ENCODE results near the gene COL28A1.

COL28A1 gene

DNA sequence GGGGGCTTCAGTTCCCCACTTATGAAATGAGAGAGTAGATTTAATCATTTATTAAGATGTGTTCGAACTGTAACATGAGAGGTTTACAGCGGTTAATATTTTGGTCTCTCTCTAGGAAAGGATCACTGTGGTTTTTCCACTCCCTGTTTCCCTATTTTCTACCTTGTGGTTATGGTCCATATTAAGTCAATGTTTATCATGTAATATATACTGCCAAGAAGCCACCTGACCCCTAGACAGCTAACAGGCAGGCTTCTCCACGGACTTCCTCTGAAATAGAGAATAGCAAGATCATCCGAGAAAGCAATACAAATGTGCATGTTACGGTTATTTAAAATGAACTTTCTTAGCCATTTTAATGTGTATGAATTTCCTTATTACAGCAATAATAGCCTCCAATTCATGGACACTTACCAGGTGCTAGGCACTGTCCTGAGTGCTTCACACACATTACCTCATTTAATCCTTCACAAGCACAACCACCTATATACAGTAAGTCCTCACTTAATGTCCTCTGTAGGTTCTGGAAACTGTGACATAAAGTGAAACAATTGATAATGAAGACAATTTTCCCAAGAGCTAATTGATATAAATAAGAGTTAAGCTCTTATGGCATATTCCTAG lies 835 bp upstream of the COL28A1 start:
- no peak overlapping the region for H3K4me3 ChIP-seq (replicated peaks in 1 of 2; ENCODE audit: low read depth in 2 of 2, low read length in 2 of 2)
- TF ChIP-seq CTCF (IDR thresholded peaks at IDR 0.05; ENCODE audit: low read depth, low read length) = no peak
- DNase-seq (ENCODE audit: low read depth in 2 of 2) = no peak

DNA sequence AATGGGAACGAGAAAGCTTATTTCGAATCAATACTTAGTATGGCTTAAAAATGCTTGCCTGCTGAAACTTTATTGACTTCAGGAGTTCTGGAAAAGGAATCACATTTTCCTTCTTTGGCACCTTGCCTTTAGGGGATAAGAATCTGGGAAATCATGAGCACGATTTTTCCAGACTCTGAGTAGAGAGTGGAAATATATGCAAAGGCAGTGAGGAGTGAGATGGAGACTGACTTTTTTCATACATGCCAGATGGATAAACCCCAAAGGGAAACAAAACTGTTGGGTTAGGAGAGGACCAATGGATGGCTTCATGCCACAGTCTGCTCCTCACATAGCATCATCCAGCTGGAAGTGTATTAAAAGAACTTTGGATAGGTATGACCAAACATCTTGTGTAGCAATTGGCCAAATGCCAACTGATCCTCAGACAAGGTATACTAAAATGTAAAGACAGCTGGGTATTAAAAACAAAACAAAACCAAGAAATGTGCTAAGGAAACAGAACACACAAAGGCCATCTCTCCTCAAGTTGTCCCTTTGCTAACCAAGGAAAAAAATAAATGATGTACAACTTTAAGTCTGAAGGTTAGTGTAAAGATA lies 1.7 kb downstream of the COL28A1 start:
- no peak for TF ChIP-seq CTCF (IDR thresholded peaks at IDR 0.05; ENCODE audit: low read depth, low read length)
- H3K4me3 ChIP-seq (replicated peaks in 1 of 2; ENCODE audit: low read depth in 2 of 2, low read length in 2 of 2) = no peak overlapping the region
- DNase-seq (ENCODE audit: low read depth in 2 of 2) = no peak

DNA sequence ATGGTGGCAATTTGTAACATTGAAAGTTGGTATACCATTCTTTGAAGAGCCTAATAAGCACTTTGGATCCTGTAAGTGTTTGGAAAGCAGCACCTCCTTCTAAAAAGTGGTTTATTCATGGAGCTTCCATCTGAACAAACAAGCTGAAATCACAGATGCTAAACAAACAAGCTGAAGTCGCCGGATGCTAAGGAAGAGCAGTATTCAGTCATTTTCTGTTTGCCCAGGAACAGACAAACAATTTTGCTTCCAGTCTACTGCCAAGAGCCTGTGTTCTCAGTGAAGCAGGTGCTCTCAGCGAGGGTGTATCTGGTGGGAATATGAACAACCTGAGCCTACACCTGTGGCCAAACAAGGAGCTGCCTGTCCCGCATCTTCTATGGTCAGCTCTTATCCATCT lies 6.3 kb downstream of the COL28A1 start:
- no peak for TF ChIP-seq CTCF (IDR thresholded peaks at IDR 0.05; ENCODE audit: low read depth, low read length)
- no peak for DNase-seq (ENCODE audit: low read depth in 2 of 2)
- H3K4me3 ChIP-seq (replicated peaks in 1 of 2; ENCODE audit: low read depth in 2 of 2, low read length in 2 of 2) = no peak overlapping the region

- no peak overlapping the region for H3K4me3 ChIP-seq (replicated peaks in 1 of 2; ENCODE audit: low read depth in 2 of 2, low read length in 2 of 2)
- DNase-seq (ENCODE audit: low read depth in 2 of 2) = no peak
- TF ChIP-seq CTCF (IDR thresholded peaks at IDR 0.05; ENCODE audit: low read depth, low read length) = no peak
Observed at GRCh38 chr7:7527047-7527446, 8.6 kb downstream of the COL28A1 start.

DNA sequence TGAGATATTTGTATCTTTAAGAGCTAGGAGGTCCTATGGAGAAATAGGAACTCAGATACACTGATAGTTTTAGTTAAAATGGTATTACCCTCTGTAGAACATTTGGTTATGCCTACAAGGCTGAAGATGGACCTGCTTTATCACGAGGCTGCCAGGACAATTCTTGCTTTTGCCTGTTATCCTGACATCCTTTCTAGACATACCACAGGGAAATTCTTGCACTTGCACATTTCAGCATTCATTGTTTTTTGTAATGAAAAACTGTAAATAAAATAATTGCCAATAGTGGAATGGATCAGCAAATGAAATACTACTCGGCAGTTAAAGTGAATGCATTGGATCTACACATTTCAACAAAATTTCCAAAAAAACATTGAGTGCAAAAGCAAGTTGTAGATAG lies 9.7 kb downstream of the COL28A1 start:
- no peak overlapping the region for H3K4me3 ChIP-seq (replicated peaks in 1 of 2; ENCODE audit: low read depth in 2 of 2, low read length in 2 of 2)
- TF ChIP-seq CTCF (IDR thresholded peaks at IDR 0.05; ENCODE audit: low read depth, low read length) = no peak
- DNase-seq (ENCODE audit: low read depth in 2 of 2) = no peak

GRCh38 chr7:7524121-7524520 lies 11.6 kb downstream of the COL28A1 start:
- no peak for TF ChIP-seq CTCF (IDR thresholded peaks at IDR 0.05; ENCODE audit: low read depth, low read length)
- no peak overlapping the region for H3K4me3 ChIP-seq (replicated peaks in 1 of 2; ENCODE audit: low read depth in 2 of 2, low read length in 2 of 2)
- peak in 1 of 2 donors; percentile 55 for DNase-seq (ENCODE audit: low read depth in 2 of 2)

- H3K4me3 ChIP-seq (replicated peaks in 1 of 2; ENCODE audit: low read depth in 2 of 2, low read length in 2 of 2) = no peak overlapping the region
- peak in 1 of 2 donors; percentile 28 for DNase-seq (ENCODE audit: low read depth in 2 of 2)
- no peak for TF ChIP-seq CTCF (IDR thresholded peaks at IDR 0.05; ENCODE audit: low read depth, low read length)
Observed at GRCh38 chr7:7522421-7522820, 13.3 kb downstream of the COL28A1 start.
